ENCODE data around the gene SORCS2. TPM values are rescaled to one million over a fixed set of nuclear protein-coding genes. Genes with fewer than 3 reads are reported as not detected.

The SORCS2 gene
- total RNA-seq, 2 donors from 2014 or later = not detected

DNA sequence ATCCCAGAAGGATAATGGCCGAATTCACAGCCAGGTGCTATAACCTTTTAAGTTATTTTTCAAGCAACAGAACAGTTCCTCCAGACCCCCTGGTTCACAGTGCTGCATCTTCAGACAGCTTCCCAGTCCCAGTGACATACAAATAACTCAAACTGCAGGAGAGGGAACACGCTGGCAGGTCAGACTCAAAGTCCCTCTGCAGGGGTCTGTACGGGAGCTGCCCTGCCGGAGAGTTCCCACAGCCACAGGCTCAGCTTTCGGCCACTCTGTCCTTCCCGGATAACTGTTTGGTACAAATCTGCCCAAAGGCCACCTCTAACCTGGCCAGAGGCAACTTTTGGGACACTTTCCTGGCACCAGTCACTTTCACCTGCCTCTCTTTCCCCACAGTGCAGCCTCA is 517.1 kb downstream of the SORCS2 start:
- Mint-ChIP-seq H3K4me1 (no peaks in the 10 kb centered on the region), H3K27ac (no peak overlapping the region), H3K27me3 (no peaks in the 10 kb centered on the region), H3K36me3 (ENCODE audit: low read depth) (no peaks in the 10 kb centered on the region), H3K4me3 (no peak overlapping the region)
- H3K9me3 ChIP-seq (ENCODE audit: control insufficient read depth, low read length, poor library complexity, severe bottlenecking) = no peaks in the 10 kb centered on the region
- no peak for ATAC-seq
- DNase-seq = no peak

DNA sequence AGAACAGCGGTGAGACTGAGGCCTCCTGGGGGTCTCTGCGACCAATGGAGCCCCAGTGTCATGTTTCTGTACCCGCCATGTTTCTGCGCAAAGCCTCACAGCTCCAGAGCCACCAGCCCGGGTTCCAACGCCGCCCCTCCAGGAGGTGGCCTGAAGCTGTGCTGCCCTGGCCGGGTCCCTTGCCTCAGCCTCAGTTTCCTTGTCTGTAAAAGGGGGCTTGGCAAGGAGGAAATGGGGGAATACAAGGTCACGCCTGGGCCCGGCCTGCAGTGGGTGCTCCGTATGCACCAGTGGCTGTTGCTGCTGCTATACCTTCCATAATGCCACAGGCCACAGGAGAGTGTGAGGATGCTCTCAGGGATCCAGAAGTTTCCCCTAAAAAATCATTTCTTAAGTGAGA is 517.8 kb downstream of the SORCS2 start:
- no peaks in the 10 kb centered on the region for H3K9me3 ChIP-seq (ENCODE audit: control insufficient read depth, low read length, poor library complexity, severe bottlenecking)
- ATAC-seq (no peak), DNase-seq (no peak)
- H3K36me3 Mint-ChIP-seq (ENCODE audit: low read depth) = no peaks in the 10 kb centered on the region
- no peak overlapping the region for H3K4me3 Mint-ChIP-seq
- H3K27ac Mint-ChIP-seq = no peak overlapping the region
- H3K4me1 Mint-ChIP-seq = no peaks in the 10 kb centered on the region
- H3K27me3 Mint-ChIP-seq = no peaks in the 10 kb centered on the region

DNA sequence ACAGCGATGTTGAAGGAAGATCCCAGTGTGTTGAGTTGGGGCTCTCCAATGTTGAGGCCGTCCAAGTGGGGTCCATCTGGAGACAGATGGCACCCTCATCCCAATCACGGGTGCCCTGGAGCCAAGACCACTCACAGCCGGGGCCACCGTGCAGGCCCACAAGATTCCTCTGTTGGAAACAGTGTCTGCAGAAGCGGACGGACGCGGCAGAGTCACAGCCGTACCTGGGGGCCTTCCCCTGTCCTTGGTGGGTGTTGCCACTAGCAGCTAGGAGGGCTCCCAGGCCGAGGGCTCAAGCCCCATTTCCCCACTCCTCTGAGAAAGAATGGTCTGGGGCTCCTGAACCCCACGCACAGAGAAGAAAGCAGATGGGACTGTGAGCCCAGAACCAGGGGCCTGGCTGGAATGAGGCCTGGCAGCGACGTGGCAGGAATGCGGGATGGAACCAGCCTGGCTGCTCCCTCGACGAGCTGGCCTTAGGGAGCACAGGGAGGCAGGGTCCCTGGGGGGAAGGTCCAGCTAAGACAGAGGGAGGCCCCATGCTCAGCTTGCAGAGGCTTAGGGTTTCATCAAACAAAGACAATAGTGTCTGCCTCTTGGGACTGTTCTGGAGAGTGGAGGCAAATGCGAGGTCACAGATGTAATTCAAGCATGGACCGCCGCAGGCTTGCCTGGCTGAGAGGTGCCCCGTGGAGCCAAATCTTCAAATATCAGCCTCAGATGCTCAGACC is 518.4 kb downstream of the SORCS2 start:
- no peak overlapping the region for H3K27ac Mint-ChIP-seq

DNA sequence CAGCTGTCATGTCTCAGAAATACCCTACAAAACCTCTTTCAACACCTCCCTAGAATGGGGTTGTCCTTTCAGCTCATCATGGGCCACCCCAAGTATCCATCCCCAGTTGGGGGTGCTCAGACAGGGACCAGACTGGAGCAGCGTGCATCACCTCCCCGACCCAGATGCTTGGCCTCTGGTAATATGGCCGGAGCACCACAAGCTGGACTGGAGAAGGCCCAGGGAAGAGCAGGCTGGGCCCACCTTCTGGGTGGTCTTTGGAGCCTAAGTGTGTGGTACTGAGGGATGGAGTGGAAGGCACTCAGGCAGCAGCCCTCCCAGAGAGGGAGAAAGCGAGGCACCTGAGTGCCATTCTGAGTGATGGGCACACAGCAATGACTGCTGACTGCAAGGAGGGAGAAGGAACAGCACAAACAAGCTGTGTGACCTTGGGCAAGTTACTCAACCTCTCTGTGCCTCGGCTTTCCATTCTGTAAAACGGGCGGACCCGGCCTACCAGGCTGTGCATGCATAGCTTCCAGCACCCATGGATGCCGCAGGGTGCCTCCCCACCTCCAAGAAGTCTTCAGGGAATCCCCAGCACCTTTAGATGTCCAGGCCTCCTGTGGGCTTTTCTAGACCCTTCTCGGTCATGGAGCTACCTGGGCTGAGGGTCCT is 519.1 kb downstream of the SORCS2 start:
- no peaks in the 10 kb centered on the region for H3K9me3 ChIP-seq (ENCODE audit: control insufficient read depth, low read length, poor library complexity, severe bottlenecking)
- no peak for ATAC-seq
- H3K27me3 Mint-ChIP-seq = no peaks in the 10 kb centered on the region
- H3K27ac Mint-ChIP-seq = no peak overlapping the region
- H3K4me1 Mint-ChIP-seq = no peaks in the 10 kb centered on the region
- DNase-seq = no peak
- H3K36me3 Mint-ChIP-seq (ENCODE audit: low read depth) = peaks cover 2% of the 10 kb centered on the region
- H3K4me3 Mint-ChIP-seq = no peak overlapping the region

More for the DNA sequence above, 518.4 kb downstream of the SORCS2 start:
- Mint-ChIP-seq H3K36me3 (ENCODE audit: low read depth) (no peaks in the 10 kb centered on the region), H3K4me1 (no peaks in the 10 kb centered on the region), H3K4me3 (no peak overlapping the region), H3K27me3 (no peaks in the 10 kb centered on the region)
- H3K9me3 ChIP-seq (ENCODE audit: control insufficient read depth, low read length, poor library complexity, severe bottlenecking) = no peaks in the 10 kb centered on the region
- no peak for ATAC-seq
- DNase-seq = no peak

DNA sequence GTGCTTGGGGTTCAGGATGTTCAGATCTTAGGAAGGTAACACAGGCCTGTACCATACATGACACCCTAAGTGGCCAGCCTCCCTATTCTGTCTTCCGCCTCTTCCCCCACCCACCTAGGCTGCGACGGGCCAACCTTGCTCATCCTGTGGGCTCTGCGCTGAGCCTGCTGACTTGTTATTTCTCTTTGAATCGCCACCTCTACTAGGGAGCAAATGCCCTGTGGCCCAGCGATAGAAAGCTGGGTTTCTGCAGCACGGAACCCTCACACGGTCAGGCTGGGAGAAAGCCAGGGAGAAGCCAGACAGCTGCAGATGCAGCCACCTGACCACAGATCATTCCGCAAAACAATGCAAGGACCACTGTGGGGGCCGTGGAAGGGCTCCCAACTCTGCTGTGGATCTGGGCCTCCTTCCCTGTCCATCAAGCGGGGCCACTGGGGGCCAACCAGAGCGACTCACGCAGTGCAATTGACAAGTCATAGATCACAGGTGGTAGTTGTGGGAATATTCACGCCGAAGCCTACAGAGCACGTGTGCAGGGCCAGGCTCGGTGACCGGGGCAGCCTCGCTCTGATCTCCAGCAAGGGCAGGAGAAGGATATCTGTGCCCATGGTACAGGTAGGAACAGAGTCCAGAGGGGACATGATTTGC is 519.8 kb downstream of the SORCS2 start:
- DNase-seq (no peak), ATAC-seq (no peak)
- no peak overlapping the region for H3K27ac Mint-ChIP-seq
- H3K4me3 Mint-ChIP-seq = no peak overlapping the region
- H3K4me1 Mint-ChIP-seq = no peaks in the 10 kb centered on the region
- no peaks in the 10 kb centered on the region for H3K9me3 ChIP-seq (ENCODE audit: control insufficient read depth, low read length, poor library complexity, severe bottlenecking)
- peaks cover 2% of the 10 kb centered on the region for H3K27me3 Mint-ChIP-seq
- peaks cover 3% of the 10 kb centered on the region for H3K36me3 Mint-ChIP-seq (ENCODE audit: low read depth)

DNA sequence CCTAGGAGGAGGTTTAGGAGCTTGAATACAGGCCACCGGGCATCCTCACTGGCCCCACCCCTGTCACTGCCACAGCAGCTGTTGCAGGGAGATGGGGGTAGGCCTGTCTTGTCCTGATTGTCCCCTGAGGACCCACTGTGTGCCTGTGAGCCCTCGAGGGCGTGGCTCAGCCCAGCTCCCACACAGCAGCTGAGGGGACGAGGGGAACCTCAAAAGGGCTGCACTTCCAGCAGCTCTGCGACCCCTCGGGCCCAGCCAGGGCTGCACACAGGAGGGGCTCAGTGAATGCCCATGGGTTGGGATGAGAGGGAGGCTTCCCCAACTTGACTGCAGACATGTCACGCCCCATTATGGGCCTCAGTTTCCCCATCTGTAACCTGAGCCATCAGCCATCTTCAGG is 521.4 kb downstream of the SORCS2 start:
- peaks cover 14% of the 10 kb centered on the region for H3K27me3 Mint-ChIP-seq
- ATAC-seq (no peak), DNase-seq (no peak)
- H3K4me1 Mint-ChIP-seq = no peaks in the 10 kb centered on the region
- H3K36me3 Mint-ChIP-seq (ENCODE audit: low read depth) = peaks cover 3% of the 10 kb centered on the region
- no peak overlapping the region for H3K4me3 Mint-ChIP-seq
- H3K27ac Mint-ChIP-seq = no peak overlapping the region
- no peaks in the 10 kb centered on the region for H3K9me3 ChIP-seq (ENCODE audit: control insufficient read depth, low read length, poor library complexity, severe bottlenecking)

DNA sequence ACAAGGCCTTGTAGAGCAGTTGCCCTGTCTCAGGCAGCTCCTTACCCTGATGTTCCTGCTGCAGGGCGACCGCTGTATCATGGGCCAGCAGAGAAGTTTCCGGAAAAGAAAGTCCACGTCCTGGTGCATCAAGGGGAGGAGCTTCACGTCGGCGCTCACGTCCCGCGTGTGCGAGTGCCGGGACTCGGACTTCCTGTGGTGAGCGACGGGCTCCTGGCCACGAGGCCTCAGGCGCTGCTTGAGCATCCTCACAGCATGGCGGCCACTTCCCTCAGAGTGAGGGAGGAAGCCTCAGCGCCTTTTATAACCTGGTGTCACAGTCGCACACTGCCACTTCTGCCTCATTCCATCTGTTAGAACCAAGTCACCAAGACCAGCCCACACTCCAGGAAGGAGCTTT is 521.8 kb downstream of the SORCS2 start:
- no peak for ATAC-seq
- no peak for DNase-seq
- Mint-ChIP-seq H3K27me3 (peaks cover 17% of the 10 kb centered on the region), H3K27ac (no peak overlapping the region), H3K4me1 (no peaks in the 10 kb centered on the region), H3K4me3 (no peak overlapping the region), H3K36me3 (ENCODE audit: low read depth) (peaks cover 3% of the 10 kb centered on the region)
- H3K9me3 ChIP-seq (ENCODE audit: control insufficient read depth, low read length, poor library complexity, severe bottlenecking) = no peaks in the 10 kb centered on the region

DNA sequence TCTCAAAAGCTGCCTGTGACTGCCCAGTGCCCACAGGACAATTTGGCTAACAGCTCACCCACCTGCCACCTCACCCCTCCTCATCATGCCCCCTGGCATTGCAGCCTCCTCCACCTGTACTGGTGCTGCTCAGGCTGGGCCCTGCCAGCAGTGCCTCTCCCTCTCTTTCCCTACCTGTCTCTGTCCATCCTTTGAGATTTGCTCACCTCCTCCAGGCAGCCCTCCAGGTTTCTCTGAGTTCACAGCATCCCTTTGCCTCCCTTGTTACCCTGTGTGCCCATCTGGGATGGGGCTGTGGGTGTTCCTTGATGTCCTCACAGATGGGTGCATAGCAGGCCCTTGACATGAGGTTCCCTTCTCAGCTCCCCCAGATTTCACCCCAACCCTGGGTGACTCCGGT is 522.4 kb downstream of the SORCS2 start:
- no peaks in the 10 kb centered on the region for H3K9me3 ChIP-seq (ENCODE audit: control insufficient read depth, low read length, poor library complexity, severe bottlenecking)
- Mint-ChIP-seq H3K4me3 (no peak overlapping the region), H3K27ac (no peak overlapping the region), H3K27me3 (peaks cover 20% of the 10 kb centered on the region), H3K4me1 (peaks cover 2% of the 10 kb centered on the region), H3K36me3 (ENCODE audit: low read depth) (peaks cover 3% of the 10 kb centered on the region)
- no peak for ATAC-seq
- no peak for DNase-seq

DNA sequence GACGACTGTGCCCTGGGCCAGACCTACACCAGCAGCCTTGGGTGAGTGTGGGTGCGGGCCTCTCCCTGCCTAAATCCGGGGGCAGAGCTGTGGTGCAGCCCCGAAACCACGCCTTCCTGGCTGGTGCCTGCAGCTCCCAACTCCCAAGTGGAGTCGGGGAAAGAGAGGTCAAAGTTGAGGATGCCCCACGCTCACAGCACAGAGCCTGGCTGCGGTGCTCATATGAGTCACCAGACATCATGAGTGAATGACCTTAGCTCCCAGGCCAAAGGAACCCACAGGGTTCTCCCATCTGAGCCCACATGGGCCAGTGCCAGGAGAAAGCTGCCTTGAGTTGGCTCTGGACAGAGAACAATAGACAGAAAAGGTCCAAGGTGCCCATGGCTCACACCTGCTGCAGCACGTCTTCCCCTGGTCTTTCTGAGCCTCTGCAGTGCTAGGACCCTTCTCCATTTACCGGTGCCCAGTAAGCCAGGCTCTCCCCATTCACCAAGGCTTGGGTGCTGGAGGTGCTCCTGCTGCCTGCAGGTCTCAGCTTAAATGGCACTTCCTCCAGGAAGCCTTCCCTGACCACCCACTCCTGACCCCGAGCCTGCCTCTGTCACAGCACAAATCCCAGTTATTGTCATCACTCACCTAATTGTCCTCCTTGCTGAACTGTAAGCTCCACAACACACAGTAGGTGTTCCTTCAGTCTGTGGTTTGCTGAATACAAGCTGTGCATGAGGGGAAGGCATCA is 523.1 kb downstream of the SORCS2 start:
- H3K36me3 Mint-ChIP-seq (ENCODE audit: low read depth) = peaks cover 3% of the 10 kb centered on the region
- no peak for ATAC-seq
- no peak overlapping the region for H3K27ac Mint-ChIP-seq
- H3K9me3 ChIP-seq (ENCODE audit: control insufficient read depth, low read length, poor library complexity, severe bottlenecking) = no peaks in the 10 kb centered on the region
- peaks cover 2% of the 10 kb centered on the region for H3K4me1 Mint-ChIP-seq
- no peak overlapping the region for H3K4me3 Mint-ChIP-seq
- peaks cover 27% of the 10 kb centered on the region for H3K27me3 Mint-ChIP-seq
- no peak for DNase-seq

DNA sequence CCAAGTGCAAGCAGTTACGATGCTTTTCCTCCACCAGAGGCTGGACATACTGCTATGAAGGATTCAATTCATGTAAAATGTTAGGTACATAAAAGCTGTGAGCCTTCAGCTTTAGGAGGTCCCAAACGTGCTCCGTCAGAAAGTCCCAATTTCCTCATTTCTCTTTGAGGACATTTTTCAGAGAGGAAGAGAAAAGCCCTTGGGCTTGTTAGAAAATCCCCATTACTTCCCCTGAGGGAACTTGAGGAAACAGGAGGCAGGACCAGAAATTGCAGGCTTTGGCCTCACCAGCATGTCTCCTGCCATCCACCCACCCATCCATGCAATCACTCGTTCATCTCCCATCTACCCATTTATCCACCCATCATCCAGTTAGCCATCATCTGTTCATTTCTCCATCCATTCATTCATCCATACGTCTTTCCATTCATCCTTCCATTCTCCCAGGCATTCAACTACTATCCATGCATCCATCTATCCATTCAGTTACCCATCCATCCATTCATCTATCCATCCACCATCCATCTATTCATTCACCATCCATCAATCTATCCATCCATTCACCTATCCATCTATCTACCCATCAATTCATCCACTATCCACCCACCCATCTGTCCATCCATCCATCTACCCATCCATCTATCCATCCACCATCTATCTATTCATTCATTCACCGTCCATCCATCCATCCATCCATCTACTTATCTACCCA is 523.8 kb downstream of the SORCS2 start:
- H3K36me3 Mint-ChIP-seq (ENCODE audit: low read depth) = peaks cover 3% of the 10 kb centered on the region
- ATAC-seq (no peak), DNase-seq (no peak)
- peaks cover 30% of the 10 kb centered on the region for H3K27me3 Mint-ChIP-seq
- no peaks in the 10 kb centered on the region for H3K9me3 ChIP-seq (ENCODE audit: control insufficient read depth, low read length, poor library complexity, severe bottlenecking)
- H3K4me3 Mint-ChIP-seq = no peak overlapping the region
- no peak overlapping the region for H3K27ac Mint-ChIP-seq
- peaks cover 2% of the 10 kb centered on the region for H3K4me1 Mint-ChIP-seq

DNA sequence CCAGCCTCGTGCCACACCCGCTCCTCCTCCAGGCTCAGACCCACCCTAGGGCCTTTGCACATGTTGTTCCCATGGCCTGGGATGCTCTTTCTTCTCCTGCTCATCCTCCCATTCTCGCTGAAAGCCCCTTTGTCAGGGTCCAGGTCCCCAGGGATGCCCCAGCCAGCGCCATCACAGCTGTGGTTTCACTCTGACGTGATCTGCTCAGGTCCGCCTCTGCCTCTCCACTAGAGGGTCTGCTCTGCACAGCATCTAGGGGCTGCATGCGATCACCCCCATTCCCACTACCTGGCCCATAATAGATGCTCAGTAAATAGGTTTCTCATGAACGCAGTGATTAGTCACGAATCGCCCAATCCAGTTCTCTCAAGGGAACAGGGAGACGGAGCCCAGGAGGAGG is 524.8 kb downstream of the SORCS2 start:
- H3K9me3 ChIP-seq (ENCODE audit: control insufficient read depth, low read length, poor library complexity, severe bottlenecking) = no peaks in the 10 kb centered on the region
- peaks cover 33% of the 10 kb centered on the region for H3K27me3 Mint-ChIP-seq
- H3K27ac Mint-ChIP-seq = no peak overlapping the region
- no peak for ATAC-seq
- H3K36me3 Mint-ChIP-seq (ENCODE audit: low read depth) = peaks cover 3% of the 10 kb centered on the region
- no peak for DNase-seq
- H3K4me3 Mint-ChIP-seq = no peak overlapping the region
- H3K4me1 Mint-ChIP-seq = peaks cover 2% of the 10 kb centered on the region

DNA sequence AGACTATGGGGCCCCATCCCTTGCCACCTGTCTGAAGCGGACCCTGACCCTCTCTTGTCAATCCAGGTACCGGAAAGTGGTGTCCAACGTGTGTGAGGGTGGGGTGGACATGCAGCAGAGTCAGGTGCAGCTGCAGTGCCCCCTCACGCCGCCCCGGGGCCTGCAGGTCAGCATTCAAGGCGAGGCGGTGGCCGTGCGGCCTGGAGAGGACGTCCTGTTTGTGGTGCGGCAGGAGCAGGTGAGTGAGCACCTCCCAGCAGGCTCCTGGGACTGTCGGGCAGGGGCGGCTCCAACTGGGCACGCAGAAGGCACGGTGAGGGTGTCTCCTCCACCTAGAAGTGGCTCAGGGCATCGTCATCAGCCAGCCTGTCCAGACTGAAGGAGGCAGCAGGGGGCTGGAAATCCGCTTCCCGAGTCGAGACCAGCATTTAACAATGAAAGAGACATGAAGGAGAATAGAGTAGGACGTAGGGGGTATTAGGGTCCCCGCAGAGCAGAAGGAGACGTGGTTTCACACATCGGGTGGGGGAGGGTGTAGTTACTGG is 525.7 kb downstream of the SORCS2 start:
- Mint-ChIP-seq H3K27ac (no peak overlapping the region), H3K27me3 (peaks cover 38% of the 10 kb centered on the region), H3K36me3 (ENCODE audit: low read depth) (peaks cover 3% of the 10 kb centered on the region), H3K4me1 (peaks cover 2% of the 10 kb centered on the region), H3K4me3 (no peak overlapping the region)
- ATAC-seq = no peak
- no peaks in the 10 kb centered on the region for H3K9me3 ChIP-seq (ENCODE audit: control insufficient read depth, low read length, poor library complexity, severe bottlenecking)
- no peak for DNase-seq

Measured in T-helper 17 cell (primary cell).